GM12873 (cell line): Measurements from ENCODE around the gene DLEC1.

Experiments used
- TF ChIP-seq, protein P1 (sequence below): IDR thresholded peaks from 2 replicates; pipeline ENCODE4 v1.5.1; 2012; ENCODE audit warnings: low read depth, mild to moderate bottlenecking, moderate library complexity, low read length, control low read depth; ENCODE audit not compliant: insufficient read depth; ENCODE audit errors: missing control alignments

The DLEC1 gene

DNA sequence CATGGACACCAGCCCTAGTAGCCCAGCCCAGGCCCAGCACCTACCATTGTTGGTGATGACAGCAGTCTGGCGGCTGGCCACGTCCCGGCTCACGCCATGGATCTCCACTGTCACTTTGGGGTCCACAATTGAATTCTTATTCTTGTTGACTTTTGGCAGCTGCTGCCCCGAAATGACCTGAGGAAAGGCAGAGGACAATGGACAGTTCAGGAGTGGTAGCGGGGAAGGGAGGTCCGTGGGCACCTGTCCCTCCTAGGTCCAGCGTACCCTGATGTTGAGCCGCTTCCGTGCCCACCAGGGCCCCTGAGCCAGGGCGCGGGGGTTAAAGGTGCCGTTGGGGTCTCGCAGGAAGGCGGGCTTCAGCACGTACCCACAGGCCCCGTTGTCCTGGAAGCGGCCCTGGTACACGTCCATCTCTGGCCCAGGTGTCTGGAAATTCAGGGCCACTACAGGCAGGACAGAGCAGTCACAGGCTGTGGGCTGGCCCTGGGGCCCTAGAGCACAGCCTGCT, 30.8 kb upstream of the DLEC1 start:
- TF ChIP-seq, protein P1, sequence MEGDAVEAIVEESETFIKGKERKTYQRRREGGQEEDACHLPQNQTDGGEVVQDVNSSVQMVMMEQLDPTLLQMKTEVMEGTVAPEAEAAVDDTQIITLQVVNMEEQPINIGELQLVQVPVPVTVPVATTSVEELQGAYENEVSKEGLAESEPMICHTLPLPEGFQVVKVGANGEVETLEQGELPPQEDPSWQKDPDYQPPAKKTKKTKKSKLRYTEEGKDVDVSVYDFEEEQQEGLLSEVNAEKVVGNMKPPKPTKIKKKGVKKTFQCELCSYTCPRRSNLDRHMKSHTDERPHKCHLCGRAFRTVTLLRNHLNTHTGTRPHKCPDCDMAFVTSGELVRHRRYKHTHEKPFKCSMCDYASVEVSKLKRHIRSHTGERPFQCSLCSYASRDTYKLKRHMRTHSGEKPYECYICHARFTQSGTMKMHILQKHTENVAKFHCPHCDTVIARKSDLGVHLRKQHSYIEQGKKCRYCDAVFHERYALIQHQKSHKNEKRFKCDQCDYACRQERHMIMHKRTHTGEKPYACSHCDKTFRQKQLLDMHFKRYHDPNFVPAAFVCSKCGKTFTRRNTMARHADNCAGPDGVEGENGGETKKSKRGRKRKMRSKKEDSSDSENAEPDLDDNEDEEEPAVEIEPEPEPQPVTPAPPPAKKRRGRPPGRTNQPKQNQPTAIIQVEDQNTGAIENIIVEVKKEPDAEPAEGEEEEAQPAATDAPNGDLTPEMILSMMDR, result no peak

DNA sequence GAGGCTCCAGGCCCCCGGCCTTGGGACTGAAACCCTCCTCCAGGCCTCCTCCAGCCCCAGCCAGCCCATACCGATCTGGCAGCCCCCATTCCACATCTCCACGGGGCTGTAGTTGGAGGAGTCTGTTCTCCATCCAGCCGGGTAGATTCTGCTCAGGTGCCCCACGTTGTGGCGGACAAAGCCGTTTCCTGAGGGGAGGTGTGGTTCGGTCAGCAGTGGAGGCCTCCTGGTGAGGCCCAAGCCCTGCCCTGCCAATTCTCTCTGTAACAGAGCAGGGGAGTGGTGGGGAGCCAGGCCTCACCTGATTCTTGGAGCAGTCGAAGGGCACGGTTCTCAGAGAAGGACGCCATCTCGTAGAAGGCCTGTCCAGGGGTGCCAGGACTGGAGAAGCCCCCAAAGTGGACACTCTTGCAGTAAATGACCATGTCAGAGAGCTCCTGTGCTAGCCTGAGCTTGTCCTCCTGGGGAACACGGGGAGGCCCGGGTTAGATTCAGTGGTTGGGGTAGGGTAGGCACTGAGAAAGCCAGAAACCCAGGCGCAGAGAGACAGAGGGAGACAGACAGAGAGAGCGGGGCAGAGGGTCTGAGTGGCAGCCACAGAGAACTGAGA, 29.9 kb upstream of the DLEC1 start:
- TF ChIP-seq, protein P1, result no peak

DNA sequence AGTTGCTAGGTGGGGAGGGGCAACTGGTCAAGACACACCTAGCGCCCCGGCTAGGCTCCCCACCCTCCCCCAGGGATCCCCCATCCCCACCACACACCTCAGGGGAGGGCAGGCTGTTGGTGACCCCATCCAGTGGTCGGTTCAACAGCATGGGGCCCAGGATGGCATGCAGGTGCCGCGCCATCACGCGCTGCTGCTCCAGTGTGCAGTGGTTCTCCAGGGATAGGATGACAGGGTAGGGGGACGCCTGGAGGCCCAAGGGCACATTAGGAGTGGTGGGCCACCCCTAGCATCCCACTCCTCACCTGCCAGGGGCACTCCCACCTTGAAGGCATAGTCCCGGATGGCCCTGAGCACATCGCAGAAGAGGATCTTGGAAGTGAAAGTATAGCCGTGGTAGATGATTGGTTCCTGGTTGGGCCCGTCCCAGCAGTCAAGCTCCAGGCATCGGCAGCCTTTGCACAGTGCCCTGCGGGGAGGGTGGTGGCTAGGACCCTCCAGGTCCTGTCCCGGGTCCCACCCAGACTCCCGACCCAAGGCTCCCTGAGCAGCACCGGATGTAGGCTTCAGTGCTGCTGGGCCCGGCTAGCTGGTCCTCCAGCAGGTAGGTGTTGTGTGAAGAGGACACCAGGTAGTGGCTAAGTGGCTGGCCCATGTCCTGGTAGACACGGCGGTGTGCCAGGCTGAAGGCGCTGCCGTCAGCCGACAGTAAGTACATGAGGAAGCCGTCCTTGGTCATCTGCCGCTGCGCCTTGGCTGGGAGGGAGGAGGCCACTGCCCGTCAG, 29.0 kb upstream of the DLEC1 start:
- TF ChIP-seq, protein P1, result no peak

DNA sequence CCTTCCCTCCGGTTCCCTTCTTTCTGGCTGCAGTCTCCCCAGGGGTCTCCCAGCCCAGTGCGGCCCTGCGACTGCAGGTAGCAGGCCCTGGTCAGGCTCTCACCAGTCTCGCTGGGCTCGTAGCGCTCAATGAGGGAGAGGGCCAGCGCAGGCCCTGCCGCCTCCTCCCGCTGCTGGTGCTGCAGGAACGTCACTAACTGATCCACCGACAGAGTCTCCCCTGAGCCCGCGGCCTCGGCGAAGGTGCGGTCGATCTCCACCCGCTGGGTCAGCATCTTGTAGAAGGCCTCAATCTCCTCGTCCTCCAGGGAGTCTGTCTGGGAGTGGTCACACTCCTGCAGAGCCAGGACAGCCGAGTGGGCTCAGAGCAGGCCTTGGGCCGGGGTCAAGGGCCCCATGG, 27.9 kb upstream of the DLEC1 start:
- TF ChIP-seq, protein P1, result no peak

DNA sequence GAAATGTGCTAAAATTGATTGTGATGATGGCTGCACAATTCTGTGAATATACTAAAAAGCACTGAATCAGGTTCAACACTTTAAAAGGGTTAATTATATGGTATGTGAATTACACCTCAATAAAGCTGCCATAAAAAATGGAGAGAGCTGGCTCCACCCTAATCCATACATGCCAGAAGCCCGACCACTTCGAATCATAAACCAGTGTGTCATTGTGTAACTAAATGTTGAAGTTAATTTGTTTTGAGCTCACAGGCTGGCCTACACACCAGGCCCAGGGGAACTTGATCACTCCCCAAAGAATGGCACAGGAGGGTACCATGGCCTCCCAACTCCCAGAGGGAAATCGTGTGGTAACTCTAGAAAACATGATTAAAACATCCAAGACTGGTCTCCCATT, 23.5 kb upstream of the DLEC1 start:
- TF ChIP-seq, protein P1, result no peak

DNA sequence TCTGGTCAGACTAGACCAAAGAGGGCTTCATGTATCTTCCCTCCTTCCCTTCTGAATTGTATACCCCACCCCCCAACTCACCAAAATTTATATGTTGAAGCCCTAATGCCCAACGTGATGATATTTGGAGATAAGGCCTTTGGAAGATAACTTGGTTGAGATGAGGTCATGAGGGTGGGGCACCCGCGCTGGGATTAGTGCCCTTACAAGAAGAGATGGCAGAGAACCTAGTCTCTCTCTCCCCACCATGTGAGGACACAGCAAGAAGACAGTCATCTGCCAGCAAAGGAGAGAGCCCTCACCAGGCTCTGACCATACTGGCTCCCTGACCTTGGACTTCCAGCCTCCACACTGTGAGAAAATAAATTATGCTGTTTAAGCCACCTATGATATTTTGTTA, 23.0 kb upstream of the DLEC1 start:
- TF ChIP-seq, protein P1, result no peak

DNA sequence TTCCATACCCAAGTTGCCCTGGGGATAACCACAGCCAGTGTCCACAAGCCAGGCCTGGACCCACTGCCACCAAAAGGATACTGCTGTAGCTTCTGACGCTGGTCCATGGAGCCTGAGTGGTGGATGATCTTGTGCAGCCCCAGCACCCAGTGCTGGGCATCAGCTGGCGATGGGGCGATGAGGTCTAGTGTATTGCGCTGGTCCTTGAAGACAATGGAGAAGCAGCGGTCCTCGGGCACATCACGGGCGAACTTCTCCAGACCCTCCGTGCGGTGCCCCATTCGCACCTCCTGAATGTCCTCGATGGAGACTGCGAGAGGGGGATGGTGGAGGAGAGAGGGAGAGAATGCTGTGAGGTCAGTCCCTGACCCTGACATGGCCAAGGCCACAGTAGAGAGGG, 22.6 kb upstream of the DLEC1 start:
- TF ChIP-seq, protein P1, result no peak
